ENCODE results near the gene CHCHD6. TPM values are rescaled to one million over a fixed set of nuclear protein-coding genes. Genes with fewer than 3 reads are reported as not detected.

The CHCHD6 gene
- total and polyA plus RNA-seq, 4 donors = 2.0 to 5.1 (median 3.9) TPM

DNA sequence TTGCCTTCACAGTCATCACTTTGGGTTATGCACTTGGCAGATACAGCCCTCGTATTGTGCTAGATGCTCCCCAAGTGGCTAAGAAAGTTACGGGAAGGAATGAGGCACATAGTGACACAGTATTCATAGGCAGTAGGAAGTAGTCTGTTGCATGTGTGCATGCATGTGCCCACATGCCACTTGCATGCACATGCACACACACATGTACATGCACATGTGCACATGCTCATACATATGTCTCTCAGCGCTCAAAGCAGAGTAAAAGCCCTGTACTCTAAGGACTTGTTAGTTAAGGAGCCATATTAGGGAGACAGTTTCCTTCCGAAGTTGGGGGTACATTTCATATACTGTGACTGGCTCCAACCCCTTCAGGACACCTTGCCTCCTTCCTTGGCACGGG lies 128.9 kb downstream of the CHCHD6 start:
- no peaks in the 10 kb centered on the region for H3K36me3 ChIP-seq (ENCODE audit: control insufficient read depth in 4 of 4, insufficient read depth in 3 of 4, low read depth in 1 of 4, low read length in 3 of 4)
- H3K9ac ChIP-seq (ENCODE audit: low read depth in 1 of 2, low read length in 2 of 2) = no peak overlapping the region
- 97% methylated on average over 5 of the region's 5 CpGs for WGBS
- H3K27ac ChIP-seq (ENCODE audit: low read depth in 1 of 2, low read length in 2 of 2) = no peak overlapping the region
- H3K9me3 ChIP-seq (ENCODE audit: control insufficient read depth in 4 of 4, low read length in 3 of 4) = no peaks in the 10 kb centered on the region
- DNase-seq (ENCODE audit: low spot score) = no peak
- no peaks in the 10 kb centered on the region for H3K4me1 ChIP-seq (ENCODE audit: control insufficient read depth in 4 of 4, insufficient read depth in 4 of 4, low read length in 3 of 4)
- H3K27me3 ChIP-seq (ENCODE audit: control insufficient read depth in 4 of 4, insufficient read depth in 4 of 4, low read length in 3 of 4) = no peaks in the 10 kb centered on the region
- no peak overlapping the region for H3K4me3 ChIP-seq (ENCODE audit: low read depth in 1 of 3, low read length in 3 of 3)
- TF ChIP-seq, protein P1, sequence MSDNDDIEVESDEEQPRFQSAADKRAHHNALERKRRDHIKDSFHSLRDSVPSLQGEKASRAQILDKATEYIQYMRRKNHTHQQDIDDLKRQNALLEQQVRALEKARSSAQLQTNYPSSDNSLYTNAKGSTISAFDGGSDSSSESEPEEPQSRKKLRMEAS (IDR thresholded peaks at IDR 0.05) = no peak
- TF ChIP-seq, protein P2, sequence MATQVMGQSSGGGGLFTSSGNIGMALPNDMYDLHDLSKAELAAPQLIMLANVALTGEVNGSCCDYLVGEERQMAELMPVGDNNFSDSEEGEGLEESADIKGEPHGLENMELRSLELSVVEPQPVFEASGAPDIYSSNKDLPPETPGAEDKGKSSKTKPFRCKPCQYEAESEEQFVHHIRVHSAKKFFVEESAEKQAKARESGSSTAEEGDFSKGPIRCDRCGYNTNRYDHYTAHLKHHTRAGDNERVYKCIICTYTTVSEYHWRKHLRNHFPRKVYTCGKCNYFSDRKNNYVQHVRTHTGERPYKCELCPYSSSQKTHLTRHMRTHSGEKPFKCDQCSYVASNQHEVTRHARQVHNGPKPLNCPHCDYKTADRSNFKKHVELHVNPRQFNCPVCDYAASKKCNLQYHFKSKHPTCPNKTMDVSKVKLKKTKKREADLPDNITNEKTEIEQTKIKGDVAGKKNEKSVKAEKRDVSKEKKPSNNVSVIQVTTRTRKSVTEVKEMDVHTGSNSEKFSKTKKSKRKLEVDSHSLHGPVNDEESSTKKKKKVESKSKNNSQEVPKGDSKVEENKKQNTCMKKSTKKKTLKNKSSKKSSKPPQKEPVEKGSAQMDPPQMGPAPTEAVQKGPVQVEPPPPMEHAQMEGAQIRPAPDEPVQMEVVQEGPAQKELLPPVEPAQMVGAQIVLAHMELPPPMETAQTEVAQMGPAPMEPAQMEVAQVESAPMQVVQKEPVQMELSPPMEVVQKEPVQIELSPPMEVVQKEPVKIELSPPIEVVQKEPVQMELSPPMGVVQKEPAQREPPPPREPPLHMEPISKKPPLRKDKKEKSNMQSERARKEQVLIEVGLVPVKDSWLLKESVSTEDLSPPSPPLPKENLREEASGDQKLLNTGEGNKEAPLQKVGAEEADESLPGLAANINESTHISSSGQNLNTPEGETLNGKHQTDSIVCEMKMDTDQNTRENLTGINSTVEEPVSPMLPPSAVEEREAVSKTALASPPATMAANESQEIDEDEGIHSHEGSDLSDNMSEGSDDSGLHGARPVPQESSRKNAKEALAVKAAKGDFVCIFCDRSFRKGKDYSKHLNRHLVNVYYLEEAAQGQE (IDR thresholded peaks at IDR 0.05) = no peak
- TF ChIP-seq, protein P3, sequence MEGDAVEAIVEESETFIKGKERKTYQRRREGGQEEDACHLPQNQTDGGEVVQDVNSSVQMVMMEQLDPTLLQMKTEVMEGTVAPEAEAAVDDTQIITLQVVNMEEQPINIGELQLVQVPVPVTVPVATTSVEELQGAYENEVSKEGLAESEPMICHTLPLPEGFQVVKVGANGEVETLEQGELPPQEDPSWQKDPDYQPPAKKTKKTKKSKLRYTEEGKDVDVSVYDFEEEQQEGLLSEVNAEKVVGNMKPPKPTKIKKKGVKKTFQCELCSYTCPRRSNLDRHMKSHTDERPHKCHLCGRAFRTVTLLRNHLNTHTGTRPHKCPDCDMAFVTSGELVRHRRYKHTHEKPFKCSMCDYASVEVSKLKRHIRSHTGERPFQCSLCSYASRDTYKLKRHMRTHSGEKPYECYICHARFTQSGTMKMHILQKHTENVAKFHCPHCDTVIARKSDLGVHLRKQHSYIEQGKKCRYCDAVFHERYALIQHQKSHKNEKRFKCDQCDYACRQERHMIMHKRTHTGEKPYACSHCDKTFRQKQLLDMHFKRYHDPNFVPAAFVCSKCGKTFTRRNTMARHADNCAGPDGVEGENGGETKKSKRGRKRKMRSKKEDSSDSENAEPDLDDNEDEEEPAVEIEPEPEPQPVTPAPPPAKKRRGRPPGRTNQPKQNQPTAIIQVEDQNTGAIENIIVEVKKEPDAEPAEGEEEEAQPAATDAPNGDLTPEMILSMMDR (IDR thresholded peaks at IDR 0.05; ENCODE audit: low read depth, low read length, missing input control) = no peak
- TF ChIP-seq, protein P4, sequence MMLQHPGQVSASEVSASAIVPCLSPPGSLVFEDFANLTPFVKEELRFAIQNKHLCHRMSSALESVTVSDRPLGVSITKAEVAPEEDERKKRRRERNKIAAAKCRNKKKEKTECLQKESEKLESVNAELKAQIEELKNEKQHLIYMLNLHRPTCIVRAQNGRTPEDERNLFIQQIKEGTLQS (IDR thresholded peaks at IDR 0.05) = no peak
- TF ChIP-seq HNF4A (conservative IDR thresholded peaks at IDR 0.05) = no peak

DNA sequence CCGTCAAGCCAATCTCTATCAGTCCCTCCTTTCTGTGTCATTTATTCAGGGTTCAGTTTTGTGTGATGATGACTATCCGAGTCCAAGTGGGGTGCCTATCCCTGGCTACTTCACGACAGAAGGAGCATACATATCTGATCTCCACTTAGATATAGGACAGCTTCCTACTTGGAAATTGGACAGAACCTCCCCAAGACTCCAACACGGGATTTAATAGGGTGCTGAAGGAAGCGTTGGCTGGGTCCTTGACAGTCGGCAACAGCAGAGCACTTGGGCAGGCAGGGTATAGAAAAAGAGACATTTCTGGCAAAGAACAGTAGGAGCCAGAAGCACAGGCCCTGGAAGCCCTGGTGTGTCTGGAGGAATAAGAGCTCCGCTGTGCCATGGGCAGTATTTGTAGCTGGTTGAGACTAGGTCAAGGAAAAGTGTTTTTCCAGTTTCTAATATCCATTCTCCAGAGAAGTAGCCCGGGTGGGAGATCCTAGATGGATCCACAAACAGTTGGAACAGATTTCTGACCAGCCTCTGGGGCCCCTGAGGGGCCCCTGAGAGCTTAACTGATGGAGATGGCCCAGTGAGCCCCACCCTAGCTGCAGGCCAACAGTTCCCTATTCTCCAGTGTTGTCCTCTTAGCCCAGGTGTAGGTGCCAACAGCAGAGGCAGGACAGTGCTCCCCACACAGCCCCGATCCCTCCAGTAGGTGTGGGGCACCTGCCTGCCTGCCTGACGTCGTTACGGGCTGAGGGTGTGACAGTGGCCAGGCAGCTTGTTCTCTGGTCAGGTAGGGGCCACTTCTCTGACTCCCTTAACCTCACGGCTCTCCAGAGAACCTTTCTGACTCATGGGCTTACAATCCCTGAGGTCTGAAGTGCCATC lies 130.8 kb downstream of the CHCHD6 start:
- WGBS = 91% methylated on average over 13 of the region's 13 CpGs
- Histone ChIP-seq H3K4me1 (ENCODE audit: control insufficient read depth in 4 of 4, insufficient read depth in 4 of 4, low read length in 3 of 4) (no peaks in the 10 kb centered on the region), H3K9ac (ENCODE audit: low read depth in 1 of 2, low read length in 2 of 2) (no peak overlapping the region), H3K27ac (ENCODE audit: low read depth in 1 of 2, low read length in 2 of 2) (no peak overlapping the region), H3K36me3 (ENCODE audit: control insufficient read depth in 4 of 4, insufficient read depth in 3 of 4, low read depth in 1 of 4, low read length in 3 of 4) (no peaks in the 10 kb centered on the region), H3K27me3 (ENCODE audit: control insufficient read depth in 4 of 4, insufficient read depth in 4 of 4, low read length in 3 of 4) (no peaks in the 10 kb centered on the region), H3K4me3 (ENCODE audit: low read depth in 1 of 3, low read length in 3 of 3) (no peak overlapping the region), H3K9me3 (ENCODE audit: control insufficient read depth in 4 of 4, low read length in 3 of 4) (no peaks in the 10 kb centered on the region)
- TF ChIP-seq, protein P4 (IDR thresholded peaks at IDR 0.05) = no peak
- no peak for TF ChIP-seq FOXA2 (IDR thresholded peaks at IDR 0.05)
- TF ChIP-seq GABPA (IDR thresholded peaks at IDR 0.05 in 1 of 2, conservative IDR thresholded peaks at IDR 0.05 in 1 of 2) = no peak
- no peak for TF ChIP-seq JUND (IDR thresholded peaks at IDR 0.05)
- TF ChIP-seq RAD21 (IDR thresholded peaks at IDR 0.05) = no peak
- TF ChIP-seq, protein P5, sequence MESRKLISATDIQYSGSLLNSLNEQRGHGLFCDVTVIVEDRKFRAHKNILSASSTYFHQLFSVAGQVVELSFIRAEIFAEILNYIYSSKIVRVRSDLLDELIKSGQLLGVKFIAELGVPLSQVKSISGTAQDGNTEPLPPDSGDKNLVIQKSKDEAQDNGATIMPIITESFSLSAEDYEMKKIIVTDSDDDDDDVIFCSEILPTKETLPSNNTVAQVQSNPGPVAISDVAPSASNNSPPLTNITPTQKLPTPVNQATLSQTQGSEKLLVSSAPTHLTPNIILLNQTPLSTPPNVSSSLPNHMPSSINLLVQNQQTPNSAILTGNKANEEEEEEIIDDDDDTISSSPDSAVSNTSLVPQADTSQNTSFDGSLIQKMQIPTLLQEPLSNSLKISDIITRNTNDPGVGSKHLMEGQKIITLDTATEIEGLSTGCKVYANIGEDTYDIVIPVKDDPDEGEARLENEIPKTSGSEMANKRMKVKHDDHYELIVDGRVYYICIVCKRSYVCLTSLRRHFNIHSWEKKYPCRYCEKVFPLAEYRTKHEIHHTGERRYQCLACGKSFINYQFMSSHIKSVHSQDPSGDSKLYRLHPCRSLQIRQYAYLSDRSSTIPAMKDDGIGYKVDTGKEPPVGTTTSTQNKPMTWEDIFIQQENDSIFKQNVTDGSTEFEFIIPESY (IDR thresholded peaks at IDR 0.05) = no peak
- no peak for TF ChIP-seq HNF4A (conservative IDR thresholded peaks at IDR 0.05)
- TF ChIP-seq, protein P2 (IDR thresholded peaks at IDR 0.05) = no peak
- TF ChIP-seq NR2F2 (IDR thresholded peaks at IDR 0.05) = no peak
- no peak for TF ChIP-seq EGR1 (IDR thresholded peaks at IDR 0.05; ENCODE audit: low read depth in 2 of 2)
- TF ChIP-seq RXRA (IDR thresholded peaks at IDR 0.05) = no peak
- TF ChIP-seq TAF1 (conservative IDR thresholded peaks at IDR 0.05) = no peak
- no peak for TF ChIP-seq SP1 (IDR thresholded peaks at IDR 0.05)
- TF ChIP-seq HNF4G (IDR thresholded peaks at IDR 0.05) = no peak
- TF ChIP-seq YY1 (IDR thresholded peaks at IDR 0.05) = no peak
- TF ChIP-seq, protein P1 (IDR thresholded peaks at IDR 0.05) = no peak
- DNase-seq (ENCODE audit: low spot score) = no peak

Measured in liver (tissue), 9 donors.